Measurements from ENCODE around the gene ZMYND15.

The ZMYND15 gene

GRCh38 chr17:4744999-4745969 lies 5.7 kb downstream of the ZMYND15 start:
- DNase-seq, result no peak

- DNase-seq, result peak; percentile 42 to 62
These were observed 8.2 kb downstream of the ZMYND15 start for GRCh38 chr17:4747847-4748246.

GRCh38 chr17:4748686-4749085 lies 9.1 kb downstream of the ZMYND15 start:
- DNase-seq, result no peak

GRCh38 chr17:4750606-4751005 lies 11.0 kb downstream of the ZMYND15 start:
- DNase-seq, result no peak

- DNase-seq, result no peak
These were observed 12.3 kb downstream of the ZMYND15 start for GRCh38 chr17:4751932-4752331.

- no peak for DNase-seq
These were observed 13.8 kb downstream of the ZMYND15 start for GRCh38 chr17:4753392-4753791.

GRCh38 chr17:4759776-4760236 lies 20.2 kb downstream of the ZMYND15 start:
- DNase-seq, result peak in 1 of 2 donors; percentile 36

GRCh38 chr17:4764595-4764994 lies 25.0 kb downstream of the ZMYND15 start:
- no peak for DNase-seq

GRCh38 chr17:4766201-4766600 lies 26.6 kb downstream of the ZMYND15 start:
- DNase-seq, result peak in 1 of 2 donors; percentile 69

- no peak for DNase-seq
These were observed 27.1 kb downstream of the ZMYND15 start for GRCh38 chr17:4766723-4767122.

- DNase-seq, result peak in 1 of 2 donors; percentile 39
These were observed 28.7 kb downstream of the ZMYND15 start for GRCh38 chr17:4768298-4768697.

- DNase-seq, result no peak
These were observed 30.0 kb downstream of the ZMYND15 start for GRCh38 chr17:4769628-4770027.

- DNase-seq, result no peak
These were observed 32.0 kb downstream of the ZMYND15 start, which contains the start of gene TM4SF5 for GRCh38 chr17:4771519-4772234. Gene TM4SF5, plus strand, starts transcription at chr17:4771886. Its CDS starts 37 bp downstream, at chr17:4771923.

GRCh38 chr17:4772235-4772613 lies 32.6 kb downstream of the ZMYND15 start:
- no peak for DNase-seq

GRCh38 chr17:4777969-4778760 lies 38.5 kb downstream of the ZMYND15 start:
- DNase-seq, result no peak

- DNase-seq, result no peak
These were observed 40.8 kb downstream of the ZMYND15 start for GRCh38 chr17:4780325-4780955.

- peak in 1 of 2 donors; percentile 39 for DNase-seq
These were observed 43.0 kb downstream of the ZMYND15 start for GRCh38 chr17:4782652-4783051.

- no peak for DNase-seq
These were observed 45.9 kb downstream of the ZMYND15 start for GRCh38 chr17:4785311-4786105.

- no peak for DNase-seq
These were observed 46.5 kb downstream of the ZMYND15 start, which contains the start of gene VMO1 for GRCh38 chr17:4786106-4786511. Gene VMO1, minus strand, starts transcription at chr17:4786364. Its CDS starts 12 bp downstream, at chr17:4786352.

GRCh38 chr17:4786516-4786915 lies 46.9 kb downstream of the ZMYND15 start:
- no peak for DNase-seq

GRCh38 chr17:4788159-4788806 lies 48.6 kb downstream of the ZMYND15 start:
- no peak for DNase-seq
